Smooth muscle cell (in vitro differentiated cells): ENCODE results near the gene KIF11. TPM values are rescaled to one million over a fixed set of nuclear protein-coding genes. Genes with fewer than 3 reads are reported as not detected.

Experiments
- DNase-seq: peaks from one replicate; lab custom pipeline; 2025; ENCODE audit not compliant: unreplicated experiment; lab: John Stamatoyannopoulos, UW
- H2AFZ ChIP-seq: fragments of 200-600 bp; sonication (generic); 2 replicates; pipeline ENCODE4 v1.6.0; 2016; ENCODE audit warnings: antibody characterized with exemption, low read depth, mild to moderate bottlenecking
- H3F3A ChIP-seq: fragments of 200-600 bp; sonication (generic); 2 replicates; pipeline ENCODE4 v1.6.0; 2017; ENCODE audit warnings: antibody characterized with exemption, low read depth
- H3K27ac ChIP-seq: fragments of 200-600 bp; sonication (generic); 2 replicates; pipeline ENCODE4 v1.5.1; 2016; ENCODE audit warnings: low read depth, mild to moderate bottlenecking
- H3K27me3 ChIP-seq: fragments of 200-600 bp; sonication (generic); 2 replicates; pipeline ENCODE4 v1.6.1; 2016; ENCODE audit warnings: low read depth, mild to moderate bottlenecking
- H3K36me3 ChIP-seq: fragments of 200-600 bp; sonication (generic); 2 replicates; pipeline ENCODE4 v1.5.1; 2016; ENCODE audit warnings: low read depth
- H3K4me1 ChIP-seq: fragments of 200-600 bp; sonication (generic); 2 replicates; pipeline ENCODE4 v1.5.1; 2016; ENCODE audit warnings: low read depth
- H3K4me2 ChIP-seq: fragments of 200-600 bp; sonication (generic); 2 replicates; pipeline ENCODE4 v1.6.0; 2016; ENCODE audit warnings: mild to moderate bottlenecking
- H3K4me3 ChIP-seq: fragments of 200-600 bp; sonication (generic); 2 replicates; pipeline ENCODE4 v1.5.1; 2016; ENCODE audit warnings: mild to moderate bottlenecking
- H3K79me2 ChIP-seq: fragments of 200-600 bp; sonication (generic); 2 replicates; pipeline ENCODE4 v1.6.0; 2016; ENCODE audit warnings: low read depth, mild to moderate bottlenecking
- H3K9ac ChIP-seq: fragments of 200-600 bp; sonication (generic); 2 replicates; pipeline ENCODE4 v1.6.0; 2016; ENCODE audit warnings: low read depth
- H3K9me3 ChIP-seq: fragments of 200-600 bp; sonication (generic); replicated peaks from 2 replicates; pipeline ENCODE4 v1.5.1; 2016; ENCODE audit warnings: low read depth
- H4K20me1 ChIP-seq: fragments of 200-600 bp; sonication (generic); 2 replicates; pipeline ENCODE4 v1.6.0; 2016; ENCODE audit warnings: low read depth
- WGBS: methylation state at CpG from one replicate; pipeline ENCODE4 v1.1.7; 2016; ENCODE audit warnings: low lambda C conversion rate; 5-methylcytosine and 5-hydroxymethylcytosine counted together
- polyA plus RNA-seq: library from polyadenylated mRNA; unstranded; fragments of >200 nt; fragmentation: Nextera tagmentation; extraction: Ambion mirVana; gene quantifications from 2 replicates; pipeline ENCODE4 v1.2.1, GENCODE V29; 2016
- total RNA-seq: library from RNA; depleted of rRNA; stranded (reverse); fragments of >200 nt; gene quantifications from 2 replicates; pipeline ENCODE4 v1.2.3, GENCODE V29; 2014
- TF ChIP-seq, protein P1 (sequence below): fragments of 200-600 bp; sonication (generic); IDR thresholded peaks from 2 replicates; pipeline ENCODE4 v1.5.1; 2017; ENCODE audit warnings: borderline replicate concordance, mild to moderate bottlenecking, antibody characterized with exemption; ENCODE audit not compliant: insufficient read depth, poor library complexity, severe bottlenecking

KIF11 gene
- total and polyA plus RNA-seq, 2 experiments from 2014 or later, result 6.0 to 9.1 TPM

GRCh38 chr10:92681306-92681834, 88.4 kb downstream of the KIF11 start:
- no peaks in the 10 kb centered on the region for H3K9me3 ChIP-seq
- TF ChIP-seq, protein P1, sequence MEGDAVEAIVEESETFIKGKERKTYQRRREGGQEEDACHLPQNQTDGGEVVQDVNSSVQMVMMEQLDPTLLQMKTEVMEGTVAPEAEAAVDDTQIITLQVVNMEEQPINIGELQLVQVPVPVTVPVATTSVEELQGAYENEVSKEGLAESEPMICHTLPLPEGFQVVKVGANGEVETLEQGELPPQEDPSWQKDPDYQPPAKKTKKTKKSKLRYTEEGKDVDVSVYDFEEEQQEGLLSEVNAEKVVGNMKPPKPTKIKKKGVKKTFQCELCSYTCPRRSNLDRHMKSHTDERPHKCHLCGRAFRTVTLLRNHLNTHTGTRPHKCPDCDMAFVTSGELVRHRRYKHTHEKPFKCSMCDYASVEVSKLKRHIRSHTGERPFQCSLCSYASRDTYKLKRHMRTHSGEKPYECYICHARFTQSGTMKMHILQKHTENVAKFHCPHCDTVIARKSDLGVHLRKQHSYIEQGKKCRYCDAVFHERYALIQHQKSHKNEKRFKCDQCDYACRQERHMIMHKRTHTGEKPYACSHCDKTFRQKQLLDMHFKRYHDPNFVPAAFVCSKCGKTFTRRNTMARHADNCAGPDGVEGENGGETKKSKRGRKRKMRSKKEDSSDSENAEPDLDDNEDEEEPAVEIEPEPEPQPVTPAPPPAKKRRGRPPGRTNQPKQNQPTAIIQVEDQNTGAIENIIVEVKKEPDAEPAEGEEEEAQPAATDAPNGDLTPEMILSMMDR, result no peak
- no peaks in the 10 kb centered on the region for H3K36me3 ChIP-seq
- H3K4me1 ChIP-seq, result no peaks in the 10 kb centered on the region
- no peaks in the 10 kb centered on the region for H3F3A ChIP-seq
- H3K27ac ChIP-seq, result no peak overlapping the region
- 86% methylated on average over 2 of the region's 2 CpGs for WGBS
- no peak overlapping the region for H2AFZ ChIP-seq
- H3K27me3 ChIP-seq, result peaks cover 13% of the 10 kb centered on the region
- no peak for DNase-seq
- no peak overlapping the region for H3K4me3 ChIP-seq
- H3K9ac ChIP-seq, result no peak overlapping the region
- no peak overlapping the region for H3K4me2 ChIP-seq
- H3K79me2 ChIP-seq, result no peaks in the 10 kb centered on the region
- no peaks in the 10 kb centered on the region for H4K20me1 ChIP-seq

DNA sequence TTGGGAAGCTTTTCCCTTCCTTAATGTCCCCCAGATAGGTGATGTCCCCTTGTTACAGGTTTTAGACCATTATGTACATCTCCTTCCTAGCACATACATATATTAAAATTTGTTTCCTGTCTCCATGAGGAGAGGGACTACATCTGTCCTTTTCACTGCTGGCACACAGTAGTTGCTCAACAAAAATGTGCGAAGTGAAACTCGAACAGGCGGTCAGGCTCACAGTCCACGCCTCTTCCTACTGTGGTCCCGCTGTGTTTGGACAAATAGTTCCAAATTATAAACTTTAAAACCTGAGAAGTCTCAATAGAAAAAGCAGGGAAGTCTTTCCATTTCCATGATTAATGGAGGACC, 95.6 kb downstream of the KIF11 start:
- WGBS, result 51% methylated on average over 5 of the region's 5 CpGs
- H3K36me3 ChIP-seq, result no peaks in the 10 kb centered on the region
- H4K20me1 ChIP-seq, result no peaks in the 10 kb centered on the region
- H3K27ac ChIP-seq, result no peak overlapping the region
- no peaks in the 10 kb centered on the region for H3K9me3 ChIP-seq
- H3K79me2 ChIP-seq, result no peaks in the 10 kb centered on the region
- peak overlapping the region; percentile 62 for H2AFZ ChIP-seq
- H3K4me2 ChIP-seq, result peak overlapping the region; percentile 78
- no peak for DNase-seq
- TF ChIP-seq, protein P1, result no peak
- H3K27me3 ChIP-seq, result peaks cover 66% of the 10 kb centered on the region
- no peak overlapping the region for H3K4me3 ChIP-seq
- no peak overlapping the region for H3K9ac ChIP-seq
- H3F3A ChIP-seq, result no peaks in the 10 kb centered on the region
- H3K4me1 ChIP-seq, result peaks cover 22% of the 10 kb centered on the region

GRCh38 chr10:92688927-92689662, 96.2 kb downstream of the KIF11 start:
- peak overlapping the region; percentile 35 for H3K4me3 ChIP-seq
- H3K36me3 ChIP-seq, result no peaks in the 10 kb centered on the region
- H3F3A ChIP-seq, result no peaks in the 10 kb centered on the region
- H3K27me3 ChIP-seq, result peaks cover 71% of the 10 kb centered on the region
- DNase-seq, result no peak
- peak overlapping the region; percentile 78 for H3K4me2 ChIP-seq
- H3K9me3 ChIP-seq, result no peaks in the 10 kb centered on the region
- TF ChIP-seq, protein P1, result no peak
- H4K20me1 ChIP-seq, result no peaks in the 10 kb centered on the region
- H3K9ac ChIP-seq, result no peak overlapping the region
- H2AFZ ChIP-seq, result peak overlapping the region; percentile 62
- no peak overlapping the region for H3K27ac ChIP-seq
- H3K4me1 ChIP-seq, result peaks cover 22% of the 10 kb centered on the region
- H3K79me2 ChIP-seq, result no peaks in the 10 kb centered on the region
- WGBS, result 4% methylated on average over 63 of the region's 63 CpGs
